Measurements from ENCODE around the gene SEC14L5.

- no peak for TF ChIP-seq CTCF (IDR thresholded peaks at IDR 0.05; ENCODE audit: low read depth, low read length)
- no peak for TF ChIP-seq EZH2phosphoT487 (IDR thresholded peaks at IDR 0.05; ENCODE audit: low read depth)
Observed at GRCh38 chr16:5046914-5047313, 88.8 kb downstream of the SEC14L5 start.

Data from OCI-LY3 (cell line).